Keratinocyte (primary cell): ENCODE data around the gene NKIRAS1. TPM values are rescaled to one million over a fixed set of nuclear protein-coding genes. Genes with fewer than 3 reads are reported as not detected.

ENCODE experiments used
- DNase-seq: peaks from one replicate; pipeline ENCODE4 v3.0.0-alpha.2; 2011; ENCODE audit warnings: low read depth, missing footprints, low spot score
- FAIRE-seq: peaks from 2 replicates; lab custom pipeline; 2011; peaks lifted over from hg19 to GRCh38; lab: Jason Lieb, UNC
- H2AFZ ChIP-seq: 2 replicates; pipeline ENCODE4 v1.6.0; 2012; ENCODE audit warnings: low read length, control low read depth, inconsistent platforms; ENCODE audit not compliant: control insufficient read depth
- H3K27ac ChIP-seq: 2 replicates; pipeline ENCODE4 v1.5.1; 2011; ENCODE audit warnings: low read length; ENCODE audit not compliant: control insufficient read depth, insufficient read depth
- H3K27me3 ChIP-seq: 3 replicates; pipeline ENCODE4 v1.6.0; 2011; ENCODE audit warnings: low read length; ENCODE audit not compliant: control insufficient read depth, insufficient read depth; ENCODE audit errors: extremely low read depth
- H3K36me3 ChIP-seq, 2 experiments: 2 replicates in 1 of 2; 3 replicates in 1 of 2; pipeline ENCODE4 v1.5.1; 2011; ENCODE audit warnings: low read length in 2 of 2, mild to moderate bottlenecking in 1 of 2; ENCODE audit not compliant: control insufficient read depth in 2 of 2, insufficient read depth in 2 of 2; ENCODE audit errors: extremely low read depth in 1 of 2
- H3K4me1 ChIP-seq: 3 replicates; pipeline ENCODE4 v1.5.1; 2011; ENCODE audit warnings: low read length; ENCODE audit not compliant: control insufficient read depth, insufficient read depth; ENCODE audit errors: extremely low read depth
- H3K4me2 ChIP-seq: 3 replicates; pipeline ENCODE4 v1.6.0; 2011; ENCODE audit warnings: low read depth, low read length; ENCODE audit not compliant: control insufficient read depth, insufficient read depth; ENCODE audit errors: extremely low read depth
- H3K4me3 ChIP-seq, 3 experiments: fragments of 200-600 bp in 1 of 3; sonication (generic) in 1 of 3; 2 replicates in 2 of 3; 3 replicates in 1 of 3; pipeline ENCODE4 v1.5.1; 2011 to 2016; ENCODE audit warnings: low read length in 3 of 3, mild to moderate bottlenecking in 3 of 3, control low read depth in 2 of 3, inconsistent platforms in 1 of 3, low read depth in 1 of 3, mixed read lengths in 1 of 3, mixed run types in 1 of 3, moderate library complexity in 1 of 3; ENCODE audit not compliant: control insufficient read depth in 2 of 3, insufficient read depth in 2 of 3; ENCODE audit errors: extremely low read depth in 1 of 3
- H3K79me2 ChIP-seq: 2 replicates; pipeline ENCODE4 v1.6.0; 2012; ENCODE audit warnings: low read length; ENCODE audit not compliant: control insufficient read depth, insufficient read depth
- H3K9ac ChIP-seq: 3 replicates; pipeline ENCODE4 v1.6.0; 2011; ENCODE audit warnings: low read length; ENCODE audit not compliant: control insufficient read depth, insufficient read depth; ENCODE audit errors: extremely low read depth
- H3K9me1 ChIP-seq: 3 replicates; pipeline ENCODE4 v1.6.0; 2011; ENCODE audit warnings: low read length; ENCODE audit not compliant: control insufficient read depth, insufficient read depth; ENCODE audit errors: extremely low read depth
- H3K9me3 ChIP-seq: 2 replicates; pipeline ENCODE4 v1.5.1; 2012; ENCODE audit warnings: low read depth, low read length; ENCODE audit not compliant: control insufficient read depth
- H4K20me1 ChIP-seq: 3 replicates; pipeline ENCODE4 v1.6.0; 2011; ENCODE audit warnings: low read length; ENCODE audit not compliant: control insufficient read depth, insufficient read depth; ENCODE audit errors: extremely low read depth
- EZH2 ChIP-seq: IDR thresholded peaks from one replicate; pipeline ENCODE4 v1.6.1; 2012; ENCODE audit warnings: inconsistent platforms, mild to moderate bottlenecking, low read length, moderate library complexity
- dilution Hi-C: fragments of 300-500 bp; cut with MboI; formaldehyde crosslinking; loops from one replicate; pipeline ENCODE4 v1.7.0; 2020; ENCODE audit warnings: low sequenced_read_pairs; ENCODE audit not compliant: extremely low pct_ligation_motif_present
- polyA plus RNA-seq, 5 experiments: library from polyadenylated mRNA; depleted of rRNA in 3 of 5; stranded (reverse) in 3 of 5; stranded (forward) in 1 of 5; unstranded in 1 of 5; fragments of >200 nt; gene quantifications; 1 replicate in 1 of 5; 2 replicates in 3 of 5; 3 replicates in 1 of 5; pipeline versions ENCODE4 v1.2.1 to v1.2.3, GENCODE V29; 2011 to 2012; ENCODE audit warnings: missing spikeins in 2 of 5, low read depth in 1 of 5, low replicate concordance in 1 of 5
- TF ChIP-seq, protein P1 (sequence below), 3 experiments: IDR thresholded peaks in 1 of 3; conservative IDR thresholded peaks in 1 of 3; optimal IDR thresholded peaks in 1 of 3; 2 replicates in 2 of 3; 3 replicates in 1 of 3; pipeline versions ENCODE3 to v1.5.1; 2011; ENCODE audit warnings: low read length in 3 of 3, mild to moderate bottlenecking in 3 of 3, moderate library complexity in 2 of 3, control low read depth in 1 of 3, inconsistent platforms in 1 of 3; ENCODE audit not compliant: insufficient read depth in 2 of 3; ENCODE audit errors: extremely low read depth in 1 of 3

NKIRAS1 gene
- polyA plus RNA-seq, 1 donor (not counting 4 experiments of a cell fraction or from before 2014, with no cell fraction given): 10.7 TPM

DNA sequence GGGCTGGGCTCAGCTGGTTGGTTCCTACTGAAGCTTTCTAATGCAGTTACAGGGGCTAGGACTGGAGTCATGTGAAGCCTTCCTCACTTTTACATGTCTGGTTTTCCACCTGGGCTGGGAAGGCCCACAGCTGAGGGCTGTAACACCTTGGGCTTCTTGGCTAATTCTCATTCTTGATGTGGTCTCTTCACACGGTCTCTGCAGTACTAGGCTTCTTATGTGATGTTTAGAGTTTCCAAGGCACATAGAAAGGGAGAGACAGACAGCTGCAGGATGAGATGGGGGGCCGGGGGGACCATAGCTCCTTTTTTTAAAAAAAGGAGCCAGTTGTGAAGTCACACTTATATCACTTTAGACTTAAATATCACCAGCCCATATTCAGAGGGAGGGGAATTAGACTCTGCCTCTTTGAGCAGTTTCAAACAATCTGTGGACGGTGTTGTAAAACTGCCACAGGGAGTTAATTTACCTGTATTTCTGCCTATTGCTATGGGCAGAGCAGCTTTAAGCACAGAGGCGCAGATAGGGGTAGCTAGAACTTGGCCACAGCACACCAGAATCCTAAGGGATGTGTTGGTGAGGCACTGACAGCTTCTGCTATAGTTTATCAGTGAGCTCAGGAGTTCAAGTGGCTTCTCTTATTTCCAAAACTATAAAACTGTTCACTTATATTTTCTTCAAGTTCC lies 46.7 kb downstream of the NKIRAS1 start:
- H3K27ac ChIP-seq: no peak overlapping the region
- TF ChIP-seq, protein P1, sequence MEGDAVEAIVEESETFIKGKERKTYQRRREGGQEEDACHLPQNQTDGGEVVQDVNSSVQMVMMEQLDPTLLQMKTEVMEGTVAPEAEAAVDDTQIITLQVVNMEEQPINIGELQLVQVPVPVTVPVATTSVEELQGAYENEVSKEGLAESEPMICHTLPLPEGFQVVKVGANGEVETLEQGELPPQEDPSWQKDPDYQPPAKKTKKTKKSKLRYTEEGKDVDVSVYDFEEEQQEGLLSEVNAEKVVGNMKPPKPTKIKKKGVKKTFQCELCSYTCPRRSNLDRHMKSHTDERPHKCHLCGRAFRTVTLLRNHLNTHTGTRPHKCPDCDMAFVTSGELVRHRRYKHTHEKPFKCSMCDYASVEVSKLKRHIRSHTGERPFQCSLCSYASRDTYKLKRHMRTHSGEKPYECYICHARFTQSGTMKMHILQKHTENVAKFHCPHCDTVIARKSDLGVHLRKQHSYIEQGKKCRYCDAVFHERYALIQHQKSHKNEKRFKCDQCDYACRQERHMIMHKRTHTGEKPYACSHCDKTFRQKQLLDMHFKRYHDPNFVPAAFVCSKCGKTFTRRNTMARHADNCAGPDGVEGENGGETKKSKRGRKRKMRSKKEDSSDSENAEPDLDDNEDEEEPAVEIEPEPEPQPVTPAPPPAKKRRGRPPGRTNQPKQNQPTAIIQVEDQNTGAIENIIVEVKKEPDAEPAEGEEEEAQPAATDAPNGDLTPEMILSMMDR (optimal IDR thresholded peaks at IDR 0.05 in 1 of 3, IDR thresholded peaks at IDR 0.05 in 1 of 3, conservative IDR thresholded peaks at IDR 0.05 in 1 of 3; ENCODE audit: extremely low read depth in 1 of 3, insufficient read depth in 2 of 3, low read length in 3 of 3): no peak
- no peak for TF ChIP-seq EZH2
- H3K9me1 ChIP-seq: no peaks in the 10 kb centered on the region
- H3K4me1 ChIP-seq: peaks cover 16% of the 10 kb centered on the region
- FAIRE-seq (no peak), DNase-seq (no peak)
- no peak overlapping the region for H3K4me2 ChIP-seq
- peaks cover 0 to 2% of the 10 kb centered on the region in 2 experiments for H3K36me3 ChIP-seq
- H3K9me3 ChIP-seq: no peaks in the 10 kb centered on the region
- no peak overlapping the region for H3K4me3 ChIP-seq
- no peaks in the 10 kb centered on the region for H3K27me3 ChIP-seq
- dilution Hi-C loops: no loop called here
- H3K9ac ChIP-seq: no peak overlapping the region
- peaks cover 2% of the 10 kb centered on the region for H4K20me1 ChIP-seq
- peaks cover 30% of the 10 kb centered on the region for H3K79me2 ChIP-seq
- H2AFZ ChIP-seq: no peak overlapping the region

DNA sequence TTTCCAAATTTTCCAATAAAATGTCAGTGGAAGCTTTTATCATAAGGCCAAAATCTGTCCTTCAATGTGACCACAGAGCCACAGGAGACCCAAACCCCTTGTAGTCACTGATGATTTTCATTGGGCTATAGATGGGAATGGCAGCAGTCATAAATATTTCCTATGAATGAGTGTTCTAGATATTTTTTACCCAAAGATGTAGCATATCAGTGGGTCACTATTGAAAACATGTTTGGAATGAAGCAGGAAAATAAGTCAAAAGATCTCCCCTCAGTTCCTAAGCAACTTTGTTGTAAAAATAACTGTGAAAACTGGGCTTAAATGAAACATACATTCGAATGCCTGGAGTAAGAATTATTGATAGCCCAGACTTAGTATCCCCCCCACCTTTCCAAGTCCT lies 49.0 kb downstream of the NKIRAS1 start:
- Histone ChIP-seq H3K79me2 (peaks cover 24% of the 10 kb centered on the region), H3K27ac (no peak overlapping the region), H3K36me3 (peaks cover 0 to 2% of the 10 kb centered on the region in 2 experiments), H2AFZ (no peak overlapping the region), H3K4me2 (no peak overlapping the region), H4K20me1 (peaks cover 2% of the 10 kb centered on the region), H3K27me3 (no peaks in the 10 kb centered on the region), H3K4me1 (no peaks in the 10 kb centered on the region), H3K4me3 (no peak overlapping the region), H3K9me1 (no peaks in the 10 kb centered on the region), H3K9me3 (no peaks in the 10 kb centered on the region), H3K9ac (no peak overlapping the region)
- TF ChIP-seq EZH2: no peak
- TF ChIP-seq, protein P1 (optimal IDR thresholded peaks at IDR 0.05 in 1 of 3, IDR thresholded peaks at IDR 0.05 in 1 of 3, conservative IDR thresholded peaks at IDR 0.05 in 1 of 3; ENCODE audit: extremely low read depth in 1 of 3, insufficient read depth in 2 of 3, low read length in 3 of 3): no peak
- no peak for DNase-seq
- dilution Hi-C loops: no loop called here
- FAIRE-seq: no peak
